Measurements from ENCODE around the gene ACADVL. TPM values are rescaled to one million over a fixed set of nuclear protein-coding genes. Genes with fewer than 3 reads are reported as not detected.

ACADVL gene
- total RNA-seq, 4 donors from 2014 or later, result 565 to 850 (median 599) TPM

- 1% methylated on average over 67 to 69 of the region's 72 CpGs for WGBS, 2 donors
- H3K4me1 ChIP-seq, result peaks cover 3 to 64% (median 33%) of the 10 kb centered on the region in 4 donors
- peak; percentile 98 for DNase-seq (ENCODE audit: low spot score in 2 of 2)
Observed at GRCh38 chr17:7239091-7240027, 19.6 kb downstream of the ACADVL start, which contains the start of gene PHF23. Gene PHF23 (minus strand): TSS chr17:7239457. CDS start chr17:7239279, 178 bp downstream.

GRCh38 chr17:7240375-7240774, 20.6 kb downstream of the ACADVL start:
- 62 to 63% methylated on average over 4 of the region's 4 CpGs for WGBS, 2 donors
- H3K4me1 ChIP-seq, result peaks cover 3 to 55% (median 28%) of the 10 kb centered on the region in 4 donors
- DNase-seq (ENCODE audit: low spot score in 2 of 2), result no peak
- H3K36me3 ChIP-seq, result peaks cover 3 to 44% (median 9%) of the 10 kb centered on the region in 3 donors
- no peaks in the 10 kb centered on the region for H3K27me3 ChIP-seq
- TF ChIP-seq EP300 (IDR thresholded peaks at IDR 0.05) (no peak), CTCF (IDR thresholded peaks at IDR 0.05) (no peak), POLR2A (IDR thresholded peaks at IDR 0.05) (no peak)
- H3K27ac ChIP-seq, result peak overlapping the region; percentile 96 to 99 (median 98)
- H3K9me3 ChIP-seq, result no peaks in the 10 kb centered on the region
- peak overlapping the region in 1 of 4 donors; percentile 64 for H3K4me3 ChIP-seq

More at GRCh38 chr17:7239091-7240027, 19.6 kb downstream of the ACADVL start, which contains the start of gene PHF23:
- Histone ChIP-seq H3K27me3 (no peaks in the 10 kb centered on the region), H3K9me3 (no peaks in the 10 kb centered on the region), H3K36me3 (peaks cover 0 to 38% (median 0%) of the 10 kb centered on the region in 3 donors), H3K27ac (peak within 1 kb of the TSS; percentile 96 to 99 (median 98)), H3K4me3 (peak within 1 kb of the TSS; percentile 64 to 99 (median 92))
- TF ChIP-seq POLR2A (IDR thresholded peaks at IDR 0.05) (peak in 1 of 2 donors; percentile 67), CTCF (IDR thresholded peaks at IDR 0.05) (peak in 3 of 5 experiments; percentile 8 to 66 (median 60)), EP300 (IDR thresholded peaks at IDR 0.05) (peak; percentile 89 to 96)

GRCh38 chr17:7241090-7241733, 21.5 kb downstream of the ACADVL start:
- no peak for TF ChIP-seq CTCF (IDR thresholded peaks at IDR 0.05)
- TF ChIP-seq EP300 (IDR thresholded peaks at IDR 0.05), result no peak
- no peak for TF ChIP-seq POLR2A (IDR thresholded peaks at IDR 0.05)
- H3K4me1 ChIP-seq, result peaks cover 3 to 47% (median 28%) of the 10 kb centered on the region in 4 donors
- peak overlapping the region; percentile 96 to 99 (median 98) for H3K27ac ChIP-seq
- 30 to 37% methylated on average over 9 of the region's 9 CpGs for WGBS, 2 donors
- peak overlapping the region; percentile 64 to 96 (median 76) for H3K4me3 ChIP-seq
- peaks cover 3 to 44% (median 17%) of the 10 kb centered on the region in 3 donors for H3K36me3 ChIP-seq
- no peaks in the 10 kb centered on the region for H3K9me3 ChIP-seq
- DNase-seq (ENCODE audit: low spot score in 2 of 2), result no peak
- H3K27me3 ChIP-seq, result no peaks in the 10 kb centered on the region

GRCh38 chr17:7241783-7242716, 22.3 kb downstream of the ACADVL start, which contains the start of gene GABARAP:
Gene GABARAP (minus strand): TSS chr17:7242449. CDS start chr17:7242330, 119 bp downstream.
- peak; percentile 94 to 99 for DNase-seq (ENCODE audit: low spot score in 2 of 2)

More at GRCh38 chr17:7241783-7242716, 22.3 kb downstream of the ACADVL start, which contains the start of gene GABARAP:
- Histone ChIP-seq H3K4me3 (peak within 1 kb of the TSS; percentile 64 to 96 (median 76)), H3K36me3 (peaks cover 3 to 46% (median 17%) of the 10 kb centered on the region in 3 donors), H3K27ac (peak within 1 kb of the TSS; percentile 96 to 99 (median 98)), H3K4me1 (peaks cover 3 to 42% (median 27%) of the 10 kb centered on the region in 4 donors), H3K27me3 (no peaks in the 10 kb centered on the region), H3K9me3 (no peaks in the 10 kb centered on the region)
- WGBS, 2 donors, result 0% methylated on average over 51 to 59 of the region's 62 CpGs
- TF ChIP-seq POLR2A (IDR thresholded peaks at IDR 0.05) (peak; percentile 76 to 83), CTCF (IDR thresholded peaks at IDR 0.05) (no peak), EP300 (IDR thresholded peaks at IDR 0.05) (peak; percentile 45 to 91)
